ENCODE data around the gene COL16A1.
A peak's percentile ranks its signal among the peaks of the same experiment; 100 is the strongest.
"Not testable (repeated sequence)": the region's sequence is repeated elsewhere in the genome, so short reads cannot be mapped to it uniquely, and the experiment has no call there.

Gene COL16A1

DNA sequence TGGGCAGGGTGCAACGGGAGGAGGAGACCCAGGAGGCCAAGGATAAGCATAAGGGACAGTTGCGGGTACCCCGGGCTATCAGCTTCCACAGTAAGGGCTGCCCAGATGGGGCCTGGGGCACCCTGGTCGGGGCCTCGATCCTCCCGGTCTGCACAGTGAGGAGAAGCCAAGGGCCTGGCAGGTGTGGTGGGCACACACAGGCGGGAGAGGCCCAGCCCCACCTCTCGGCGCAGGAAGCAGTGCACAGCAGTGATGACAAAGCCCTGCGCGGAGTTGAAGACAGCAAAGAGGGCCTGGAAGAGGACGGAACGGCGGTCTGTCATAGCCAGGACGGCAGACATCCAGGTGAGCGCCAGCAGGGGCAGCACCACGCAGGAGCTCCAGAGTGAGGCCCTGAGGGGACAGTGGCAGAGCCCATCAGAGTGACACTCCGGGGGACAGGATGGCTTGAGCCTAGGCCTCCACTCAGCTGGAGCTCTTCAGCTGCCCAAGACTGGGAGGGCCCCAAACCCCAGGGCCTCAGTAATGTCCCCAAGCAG, 29.0 kb upstream of the COL16A1 start:
- no peak for DNase-seq

DNA sequence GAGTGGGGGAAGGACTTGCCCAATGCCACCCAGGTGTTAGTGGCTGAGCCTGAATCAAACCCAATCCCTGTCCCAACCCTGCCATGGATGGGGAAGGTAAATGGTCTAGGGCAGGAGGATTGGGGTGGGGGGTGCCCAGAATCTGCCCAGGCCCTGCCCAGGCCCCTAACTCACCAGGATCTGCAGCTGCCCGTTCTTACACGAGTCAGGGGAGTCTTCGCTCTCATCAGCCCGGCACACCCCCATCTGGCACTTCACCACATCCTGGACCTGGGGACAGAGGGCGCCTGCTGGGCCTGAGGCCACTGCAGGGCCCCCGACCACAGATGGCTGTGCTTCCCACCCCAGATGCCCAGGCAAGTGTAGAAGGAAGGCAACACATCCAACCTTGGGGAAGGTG, 28.5 kb upstream of the COL16A1 start:
- no peak for DNase-seq

DNA sequence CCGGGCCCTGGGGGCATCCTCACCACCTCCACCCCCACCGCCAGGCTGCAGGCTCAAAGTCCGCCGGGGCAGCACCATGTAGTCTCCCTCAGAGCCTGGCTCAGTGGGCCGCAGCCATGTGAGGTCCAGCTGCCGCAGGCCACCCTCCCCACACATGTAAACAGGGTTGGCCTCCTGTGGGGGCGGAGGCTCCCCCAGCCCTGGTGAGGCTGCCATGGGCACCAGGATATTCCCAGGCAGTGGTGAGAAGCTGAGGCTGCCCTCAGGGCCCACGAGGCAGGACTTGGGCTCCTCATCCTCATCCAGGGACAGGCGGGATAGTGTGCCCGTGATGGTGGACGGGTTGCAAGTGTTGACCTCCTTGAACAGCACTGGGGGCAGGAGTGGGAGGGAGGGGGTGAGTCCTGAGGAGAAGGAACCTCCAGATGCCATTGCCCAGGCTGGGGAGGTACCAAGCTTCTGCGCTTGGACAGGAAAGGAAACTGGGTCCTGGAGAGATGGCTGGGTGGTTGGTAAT, 27.3 kb upstream of the COL16A1 start:
- DNase-seq, result no peak

DNA sequence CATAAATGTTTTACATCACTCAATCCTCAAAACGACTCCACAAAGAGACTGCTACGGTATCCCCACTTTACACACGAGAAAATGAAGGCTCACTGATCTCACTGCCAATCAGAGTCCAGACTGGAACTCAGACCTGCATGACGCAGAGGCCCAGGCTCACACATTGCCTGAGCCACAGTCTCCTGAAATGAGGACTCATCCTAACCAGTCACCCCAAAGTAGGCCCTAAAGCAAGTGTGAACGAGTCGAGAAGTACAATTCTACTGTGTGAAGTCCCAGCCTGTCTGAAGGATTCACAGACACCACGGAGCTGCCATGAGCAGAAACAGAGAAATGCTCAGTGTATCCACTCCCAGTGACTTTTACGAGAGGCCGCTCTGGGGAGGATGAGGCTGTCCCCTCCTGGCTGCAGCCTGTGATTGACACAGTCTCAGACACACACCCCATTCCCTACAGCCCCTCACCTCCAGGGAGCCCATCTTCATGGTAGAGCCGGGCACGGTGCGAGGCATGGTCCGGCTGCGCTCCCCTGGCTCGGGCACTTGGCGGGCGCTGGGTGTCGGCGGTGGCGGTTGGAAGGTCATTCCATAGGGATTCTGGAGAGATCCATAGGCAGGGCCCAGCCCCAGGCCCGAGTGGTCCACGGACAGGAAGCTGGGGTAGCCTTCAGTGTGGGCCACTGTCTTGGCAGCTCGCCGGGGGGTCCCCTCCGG, 26.7 kb upstream of the COL16A1 start:
- DNase-seq, result no peak

DNA sequence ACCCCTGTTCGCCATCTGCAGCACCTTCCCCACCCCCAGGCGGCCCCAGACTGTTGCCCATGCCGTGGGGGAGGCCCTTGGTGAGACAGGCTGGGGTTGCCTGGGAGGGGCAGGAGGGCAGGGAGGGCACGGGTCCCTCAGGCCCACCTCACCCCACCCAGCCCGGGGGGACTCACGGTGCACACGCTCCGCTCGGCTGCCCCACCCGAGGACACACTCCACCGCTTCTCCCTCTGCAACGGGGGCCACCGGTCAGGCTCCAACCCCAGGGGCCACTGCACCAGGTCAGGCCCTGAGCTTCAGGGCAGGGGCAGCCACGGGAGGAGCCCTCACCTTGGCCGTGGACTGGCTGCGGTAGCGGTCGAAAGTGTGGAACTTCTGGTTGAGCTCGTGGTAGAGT, 24.0 kb upstream of the COL16A1 start:
- no peak for DNase-seq

DNA sequence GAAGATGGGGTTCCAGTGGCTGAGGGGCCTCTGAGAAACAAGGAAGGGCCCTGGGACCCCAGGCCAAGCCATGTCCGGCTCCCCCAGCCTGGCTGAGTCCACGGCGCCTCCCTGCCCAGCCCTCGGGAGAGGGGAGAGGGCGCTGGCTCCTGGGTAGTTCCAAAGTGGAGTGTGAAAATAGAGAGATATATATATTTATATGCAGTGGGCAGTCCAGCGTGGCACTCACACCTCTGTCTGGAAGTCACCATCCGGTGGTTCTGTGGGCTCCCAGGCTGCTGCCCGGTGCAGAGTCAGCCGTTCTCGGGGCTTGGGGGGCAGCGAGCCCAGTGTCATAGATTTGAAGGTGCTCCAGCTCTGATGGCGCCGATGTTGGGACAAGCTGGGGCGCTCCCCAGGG, 23.4 kb upstream of the COL16A1 start:
- no peak for DNase-seq

DNA sequence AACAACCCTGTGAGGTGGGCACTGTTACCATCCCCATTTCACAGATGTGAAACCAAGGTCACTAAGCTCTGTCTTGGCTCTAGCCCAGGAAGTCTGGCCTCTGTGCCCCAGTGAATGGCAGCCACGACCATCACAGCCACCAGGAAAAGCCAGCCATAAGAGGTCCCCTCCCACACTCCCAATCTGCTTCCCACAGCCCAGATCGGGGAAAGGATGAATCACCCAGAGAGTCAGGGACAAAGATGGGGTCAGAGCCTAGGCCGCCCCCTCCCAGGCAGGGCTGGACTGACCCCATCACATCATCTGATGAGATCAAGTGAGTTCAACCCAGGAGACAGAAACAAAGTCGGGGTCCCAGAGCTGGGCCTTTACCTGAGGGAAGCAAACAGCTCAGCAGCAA, 22.9 kb upstream of the COL16A1 start:
- DNase-seq, result no peak

DNA sequence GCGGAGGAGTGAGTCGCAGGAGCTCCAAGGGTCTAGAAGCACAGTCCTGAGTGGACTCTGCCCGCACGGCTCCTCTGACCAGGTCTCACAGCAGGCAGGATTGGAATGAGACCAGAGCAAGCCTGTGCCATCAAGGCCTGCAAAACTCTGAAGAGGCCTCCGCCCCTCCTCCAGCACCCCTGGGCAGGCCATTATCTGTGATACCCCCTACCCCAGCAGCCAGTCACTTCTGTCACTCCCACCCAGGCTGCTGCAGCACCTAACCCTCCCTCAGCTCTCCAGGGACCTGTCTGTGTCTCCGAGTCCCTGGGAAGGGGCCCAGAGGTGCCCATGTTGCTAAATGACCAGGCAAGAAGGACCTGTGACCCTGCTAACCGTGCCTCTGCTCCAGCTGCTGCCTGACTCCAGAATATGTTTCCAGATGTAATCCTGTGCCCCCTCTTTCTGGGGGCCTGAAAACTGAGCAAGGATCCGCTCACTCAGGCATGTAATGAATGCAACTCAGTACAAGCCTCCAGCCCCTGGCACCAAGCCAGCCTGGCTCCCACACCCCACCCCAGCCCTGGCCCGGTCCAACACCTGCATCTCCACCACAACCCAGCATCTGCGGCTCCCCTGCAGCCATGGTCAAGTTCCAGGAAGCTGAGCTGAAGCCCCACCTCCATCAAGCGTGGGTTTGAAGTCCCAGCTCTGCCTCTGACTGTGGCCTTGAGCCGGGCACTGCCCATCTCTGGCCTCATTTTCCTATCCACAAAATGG, 22.1 kb upstream of the COL16A1 start:
- no peak for DNase-seq

DNA sequence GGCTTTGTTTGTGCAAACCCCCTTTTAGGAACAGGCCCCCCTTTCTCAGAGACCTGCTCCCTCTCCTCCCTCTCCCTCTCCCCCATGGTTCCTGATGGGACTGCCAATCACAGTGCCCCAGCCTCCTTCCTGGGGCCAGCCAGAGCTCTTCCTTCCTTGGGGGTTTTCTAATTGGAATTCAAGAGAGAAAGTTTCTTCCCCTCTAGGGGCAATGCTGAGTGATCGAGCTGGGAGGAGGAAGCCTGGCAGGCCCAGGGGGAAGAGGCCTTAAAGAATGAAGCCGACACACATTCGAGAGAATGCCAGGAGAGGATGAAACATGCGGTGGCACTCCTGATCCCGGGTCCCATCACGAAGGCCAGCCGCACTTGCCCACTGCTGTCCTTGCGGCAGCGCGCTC, 21.3 kb upstream of the COL16A1 start:
- DNase-seq, result no peak

DNA sequence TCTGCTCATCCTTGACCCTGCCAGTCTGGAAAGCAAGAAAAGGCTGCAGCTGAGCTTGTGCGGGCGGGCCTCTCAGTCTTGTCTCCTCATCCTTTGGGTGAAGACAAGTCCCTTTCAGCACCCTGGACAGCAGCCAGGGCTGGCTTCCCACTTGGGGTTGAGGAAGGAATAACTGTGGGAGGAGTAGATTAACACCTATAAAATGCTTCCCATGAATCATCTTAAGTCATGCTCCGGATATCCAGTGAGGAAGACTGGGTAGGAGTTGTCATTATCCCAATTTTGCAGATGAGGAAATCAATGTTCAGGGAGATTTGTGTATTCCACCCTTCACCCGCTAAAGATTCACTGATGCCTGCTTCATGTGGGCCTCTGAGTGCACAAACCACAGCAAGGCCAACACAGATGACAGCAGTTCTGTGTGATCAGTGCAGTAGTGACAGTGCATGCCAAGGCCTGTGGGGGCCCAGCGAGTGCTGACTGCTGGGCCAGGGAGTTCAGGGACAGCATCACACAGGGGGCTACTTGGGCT, 20.1 kb upstream of the COL16A1 start:
- peak; percentile 64 for DNase-seq

DNA sequence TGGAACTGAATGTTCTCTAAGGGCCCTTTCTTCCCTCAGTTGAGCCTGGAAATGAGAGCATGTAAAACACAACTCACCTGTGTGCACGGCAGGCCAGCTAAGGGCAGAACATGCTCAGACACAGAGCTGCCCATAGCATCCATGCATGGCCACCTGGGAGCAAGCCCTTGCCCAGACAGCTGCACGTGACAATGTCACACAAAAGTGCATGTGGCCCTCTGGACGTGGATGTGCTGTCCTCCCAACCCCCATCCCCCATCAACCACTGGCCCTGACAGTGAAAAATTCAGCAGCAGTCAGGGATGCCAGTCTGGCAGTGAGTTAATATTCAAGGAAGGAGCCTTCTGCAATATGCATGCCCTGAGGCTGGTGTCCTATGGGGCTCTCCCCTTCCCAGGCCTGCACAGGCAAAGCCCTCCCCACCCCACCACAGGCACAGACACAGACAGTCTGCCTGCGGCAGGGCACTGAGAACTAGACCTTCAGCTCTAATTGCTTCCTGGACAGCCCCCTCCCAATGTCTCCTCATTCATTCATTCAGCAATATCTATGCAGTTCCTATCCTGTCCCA, 14.6 kb upstream of the COL16A1 start:
- no peak for DNase-seq

DNA sequence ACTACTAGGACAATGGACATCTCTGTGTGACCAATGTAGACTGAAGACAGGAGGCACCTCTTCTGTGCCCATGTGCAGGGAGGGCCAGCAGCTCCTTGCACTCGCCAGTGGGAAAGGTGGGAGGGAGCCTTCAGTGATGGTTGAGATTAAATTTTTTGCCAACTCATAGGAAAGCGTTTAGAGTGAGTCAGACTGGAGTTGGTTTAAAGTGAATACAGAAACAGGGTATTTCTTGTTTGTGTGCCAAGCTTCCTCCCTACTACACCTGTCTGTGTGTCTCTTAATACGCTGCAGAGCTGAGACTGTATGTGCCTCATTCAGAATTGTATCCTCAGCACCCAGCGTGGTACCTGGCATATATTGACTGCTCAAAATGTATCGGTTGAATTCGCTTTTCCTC, 13.5 kb upstream of the COL16A1 start:
- DNase-seq, result no peak

DNA sequence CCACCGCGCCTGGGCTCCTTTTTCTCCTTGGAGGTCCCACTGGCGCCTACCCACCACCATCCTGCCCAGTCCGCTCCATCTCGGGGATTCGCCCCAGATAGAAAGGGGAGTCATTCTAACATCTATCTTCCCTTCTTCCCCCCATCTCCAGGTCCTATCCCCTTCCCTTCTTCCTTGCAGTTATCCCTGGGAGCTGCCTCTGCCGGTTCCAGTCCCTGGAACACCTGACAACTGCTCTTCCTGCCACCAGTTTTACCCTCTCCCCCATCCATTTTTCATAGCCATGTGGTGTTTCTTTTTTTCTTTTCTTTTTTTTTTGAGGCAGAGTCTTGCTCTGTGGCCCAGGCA, 12.0 kb upstream of the COL16A1 start:
- no peak for DNase-seq

DNA sequence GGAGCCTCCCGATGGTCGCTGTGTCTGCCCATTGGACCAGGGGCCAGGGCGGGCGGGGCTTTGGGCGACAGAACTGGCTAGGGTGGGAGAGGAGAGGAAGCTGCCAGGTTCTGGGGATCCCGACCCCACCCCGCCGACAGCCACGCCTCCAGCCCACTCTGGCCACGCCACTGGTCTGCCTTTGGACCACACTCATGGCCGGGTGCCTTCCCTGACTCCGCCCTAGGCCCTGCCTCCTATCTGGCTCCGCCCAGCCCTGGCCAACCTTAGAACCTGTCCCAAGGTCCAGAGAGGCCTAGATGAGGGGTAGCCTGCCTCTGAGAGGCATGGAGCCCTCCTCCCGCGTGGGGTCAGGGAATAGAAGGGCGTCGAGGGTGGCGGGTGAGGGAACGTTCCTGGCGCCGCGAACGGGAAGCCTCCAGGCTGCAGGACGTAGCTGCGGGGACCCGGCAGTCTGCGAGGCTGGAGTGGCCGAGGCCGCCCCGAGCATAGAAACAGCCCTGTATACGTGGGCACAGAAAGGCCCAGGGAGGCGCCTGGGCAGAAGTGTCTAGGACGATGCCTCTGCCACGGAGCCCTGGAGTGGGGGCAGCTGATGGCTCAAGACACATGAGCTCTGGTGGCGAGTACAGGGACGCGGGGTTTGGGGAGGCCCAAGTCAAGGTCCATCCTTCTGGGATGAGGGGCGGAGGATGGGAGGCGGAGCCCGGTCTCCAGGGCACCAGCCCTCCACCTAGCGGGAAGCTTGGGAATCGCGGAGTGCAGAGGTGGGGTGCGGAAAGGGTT, 11.5 kb upstream of the COL16A1 start:
- DNase-seq, result peak; percentile 46

DNA sequence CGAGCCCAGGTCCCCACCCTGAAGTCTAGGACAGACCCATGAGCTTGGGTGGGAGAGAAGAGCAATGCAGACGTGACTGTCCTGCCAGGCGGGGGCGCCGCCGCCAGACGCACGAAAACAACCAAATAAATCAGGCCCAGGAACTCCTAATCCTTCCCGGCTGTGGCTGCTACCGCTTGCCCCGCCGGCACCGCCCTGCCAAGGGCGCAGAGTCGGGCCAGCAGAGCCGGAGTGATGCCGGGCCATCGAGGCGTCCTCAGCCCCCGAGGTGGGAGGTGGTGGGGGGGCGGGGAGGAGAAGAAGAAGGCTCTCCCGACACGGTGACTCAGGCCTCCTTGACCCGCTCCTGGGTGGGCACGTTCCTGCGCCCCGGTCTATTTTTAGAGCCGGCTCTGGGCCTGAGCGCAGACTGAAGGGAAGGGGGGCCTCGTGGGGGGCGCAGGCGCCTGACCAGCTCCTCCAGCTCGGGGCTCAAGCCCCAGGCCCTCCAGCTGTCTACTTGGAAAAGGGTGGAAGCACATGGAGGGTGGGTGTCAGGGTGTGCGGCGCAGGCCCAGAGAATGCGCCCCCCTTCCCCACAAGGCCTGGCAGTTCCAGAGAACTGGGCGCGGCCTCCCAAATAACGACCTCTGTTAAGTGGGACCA, 10.7 kb upstream of the COL16A1 start:
- peak; percentile 32 for DNase-seq

DNA sequence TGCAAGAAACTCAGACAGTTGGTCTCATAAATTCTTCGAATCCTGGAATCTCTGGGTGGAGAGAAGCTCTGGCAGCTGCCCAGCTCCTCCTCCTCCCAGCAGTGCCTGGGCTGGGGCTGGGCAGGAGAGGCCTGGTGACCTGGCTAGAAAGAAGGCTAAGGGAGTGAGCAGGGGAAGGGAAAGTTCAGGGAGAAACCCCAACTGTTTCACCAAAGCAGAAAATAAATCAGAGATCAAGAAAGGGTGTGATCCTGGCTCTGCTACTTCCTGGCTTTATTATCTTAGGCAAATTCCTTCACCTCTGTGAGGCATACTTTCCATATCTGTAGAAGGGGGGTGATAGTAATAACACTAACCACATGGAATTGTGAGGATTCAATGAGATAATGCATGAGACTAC, 8.8 kb upstream of the COL16A1 start:
- DNase-seq, result no peak

DNA sequence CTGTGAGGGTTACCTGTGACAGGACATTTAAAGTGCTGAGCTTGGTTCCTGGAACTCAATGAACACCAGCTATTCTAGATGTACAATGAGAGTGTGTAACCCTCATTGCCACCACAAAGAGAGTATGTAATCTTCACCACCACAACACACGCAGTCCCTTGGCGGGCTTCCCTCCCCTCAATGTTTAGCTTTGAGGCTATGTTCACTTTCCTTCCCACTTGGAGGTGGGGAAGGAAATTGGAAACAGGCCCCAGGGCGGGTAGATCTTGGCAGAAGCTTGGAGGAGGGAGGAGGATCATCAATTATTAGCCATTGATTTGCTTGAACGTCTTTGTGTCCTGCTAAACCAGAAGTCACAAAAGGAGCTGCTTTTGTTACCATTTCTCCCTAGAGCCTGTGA, 8.3 kb upstream of the COL16A1 start:
- DNase-seq, result no peak

DNA sequence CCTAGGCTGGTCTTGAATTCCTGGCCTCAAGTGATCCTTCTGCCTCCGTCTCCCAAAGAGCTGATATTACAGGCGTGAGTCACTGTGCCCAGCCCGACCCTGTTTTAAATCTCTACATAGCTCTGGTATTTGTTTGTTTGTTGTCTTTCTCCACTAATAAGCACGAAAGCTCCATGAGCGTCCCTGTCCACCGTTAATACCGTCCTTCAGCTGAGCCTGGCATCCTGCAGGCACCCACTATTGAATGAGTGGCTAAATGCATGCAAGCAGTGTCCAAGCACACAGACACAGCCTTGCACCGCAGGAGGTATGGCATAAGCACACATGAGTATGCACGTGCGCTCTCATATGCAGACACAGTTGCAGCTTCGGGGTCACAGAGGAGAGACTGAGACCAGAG, 4.5 kb upstream of the COL16A1 start:
- no peak for DNase-seq

DNA sequence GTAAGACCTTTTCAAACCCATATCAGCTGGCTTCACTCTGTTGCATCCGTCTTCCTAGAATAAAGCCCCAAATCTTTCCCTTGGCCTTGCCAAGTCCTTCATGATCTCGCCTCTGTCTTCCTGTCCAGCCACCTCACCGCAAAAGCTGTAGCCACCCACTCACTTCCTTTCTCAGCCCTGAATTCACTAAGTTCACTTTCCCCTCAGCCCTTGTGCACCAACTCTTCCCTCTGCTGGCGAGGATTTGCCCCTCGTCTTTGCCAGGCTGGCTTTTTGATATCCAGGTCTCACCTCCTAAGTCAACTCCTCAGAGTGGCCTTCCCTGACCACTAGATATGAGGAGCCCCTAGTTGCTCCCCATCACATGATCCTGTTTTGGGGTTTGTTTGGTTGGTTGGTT, 3.9 kb upstream of the COL16A1 start:
- peak; percentile 38 for DNase-seq

DNA sequence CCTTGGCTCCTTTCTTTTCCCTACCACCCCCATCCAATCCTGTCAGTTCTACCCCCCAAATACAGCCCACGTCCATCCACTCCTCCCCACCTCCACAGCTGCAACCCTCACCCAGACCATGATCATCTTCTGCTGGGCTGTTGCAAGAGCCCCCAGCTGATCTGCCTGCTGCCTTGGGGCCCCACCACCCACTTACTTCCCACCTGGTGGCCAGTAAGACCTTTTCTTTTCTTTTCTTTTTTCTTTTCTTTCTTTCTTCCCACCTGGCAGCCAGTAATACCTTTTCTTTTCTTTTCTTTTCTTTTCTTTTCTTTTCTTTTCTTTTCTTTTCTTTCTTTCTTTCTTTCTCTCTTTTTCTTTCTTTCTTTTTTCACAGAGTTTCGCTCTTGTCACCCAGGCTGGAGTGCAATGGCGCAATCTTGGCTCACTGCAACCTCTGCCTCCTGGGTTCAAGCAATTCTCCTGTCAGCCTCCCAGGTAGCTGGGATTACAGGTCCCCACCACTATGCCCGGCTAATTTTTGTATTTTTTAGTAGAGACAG, 3.3 kb upstream of the COL16A1 start:
- DNase-seq, result not testable (repeated sequence)

DNA sequence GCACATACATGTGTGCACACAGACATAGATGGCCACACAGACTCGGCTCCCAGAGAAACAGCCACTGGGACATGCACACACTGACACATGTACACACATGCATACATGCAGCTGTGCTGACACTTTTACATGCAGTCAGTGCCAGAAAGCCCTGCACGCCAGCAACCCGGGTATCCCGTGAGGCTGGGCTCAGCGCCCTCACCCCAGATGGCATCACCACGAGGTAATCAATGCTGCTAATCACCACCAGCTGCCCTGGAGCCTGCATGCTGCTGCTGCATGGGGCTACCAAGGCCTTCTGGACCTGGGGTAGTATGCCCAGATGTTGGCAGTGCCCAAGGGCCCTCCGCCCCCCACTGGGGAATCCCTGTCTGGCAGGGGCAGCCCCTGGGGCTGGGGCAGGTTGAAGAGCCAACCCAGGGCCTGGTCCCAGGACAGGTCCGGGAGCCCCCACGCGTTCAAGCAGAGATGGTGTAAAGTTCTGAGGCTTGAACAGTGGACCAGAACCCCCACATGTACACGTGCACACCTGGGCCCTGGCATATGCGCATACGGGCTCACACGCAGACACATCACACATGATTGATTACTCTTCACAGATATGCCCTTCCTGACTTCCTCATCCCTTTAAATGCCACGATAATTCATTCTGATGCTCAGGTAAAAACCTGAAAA, 2.7 kb upstream of the COL16A1 start:
- no peak for DNase-seq
